H1 (cell line): ENCODE data around the gene KREMEN1. TPM values are rescaled to one million over a fixed set of nuclear protein-coding genes. Genes with fewer than 3 reads are reported as not detected.

Source experiments
- CTCF ChIA-PET: fragments of 300-600 bp; sonication (Branson Sonifier 250); formaldehyde crosslinking; loops from one replicate; lab custom pipeline; 2021; ENCODE audit not compliant: partially characterized antibody; lab: Charles Lee
- POLR2A ChIA-PET: fragments of 300-600 bp; sonication (Branson Sonifier 250); formaldehyde crosslinking; loops from one replicate; lab custom pipeline; 2021; ENCODE audit warnings: inconsistent platforms; ENCODE audit not compliant: partially characterized antibody; lab: Charles Lee
- DNase-seq, 2 experiments: peaks; one replicate each; pipeline versions ENCODE4 v3.0.0 to v3.0.0-alpha.2; 2010 to 2022; ENCODE audit warnings: low spot score in 2 of 2, low read depth in 1 of 2, mixed read lengths in 1 of 2
- FAIRE-seq: peaks from 2 replicates; lab custom pipeline; 2011; peaks lifted over from hg19 to GRCh38; lab: Jason Lieb, UNC
- H2AFZ ChIP-seq: 2 replicates; pipeline ENCODE4 v1.8.1; 2012; ENCODE audit warnings: low read length, inconsistent platforms
- H2AK5ac ChIP-seq: 2 replicates; pipeline ENCODE4 v1.6.1; 2013; ENCODE audit warnings: low read depth, low read length
- H2BK120ac ChIP-seq: replicated peaks from 2 replicates; pipeline ENCODE3; 2013; ENCODE audit warnings: low read depth, low read length, inconsistent platforms
- H2BK12ac ChIP-seq: 2 replicates; pipeline ENCODE4 v1.6.1; 2013; ENCODE audit warnings: low read depth, low read length
- H2BK15ac ChIP-seq: 2 replicates; pipeline ENCODE4 v1.6.1; 2013; ENCODE audit warnings: low read length
- H2BK20ac ChIP-seq: 2 replicates; pipeline ENCODE4 v1.6.1; 2013; ENCODE audit warnings: low read length
- H2BK5ac ChIP-seq: 2 replicates; pipeline ENCODE4 v1.6.1; 2013; ENCODE audit warnings: low read depth, low read length
- H3K14ac ChIP-seq: 2 replicates; pipeline ENCODE4 v1.6.1; 2013; ENCODE audit warnings: inconsistent platforms; ENCODE audit not compliant: insufficient read length
- H3K18ac ChIP-seq: 2 replicates; pipeline ENCODE4 v1.6.1; 2013; ENCODE audit warnings: low read length; ENCODE audit errors: extremely low read depth
- H3K23ac ChIP-seq: 2 replicates; pipeline ENCODE4 v1.6.1; 2013; ENCODE audit warnings: inconsistent platforms; ENCODE audit not compliant: insufficient read length
- H3K23me2 ChIP-seq: 2 replicates; pipeline ENCODE4 v1.6.1; 2013; ENCODE audit warnings: low read depth, low read length
- H3K27ac ChIP-seq: 2 replicates; pipeline ENCODE4 v1.6.1; 2011; ENCODE audit warnings: low read depth, low read length, inconsistent platforms
- H3K27me3 ChIP-seq, 4 experiments: replicated peaks in 1 of 4; 1 replicate in 1 of 4; 2 replicates in 3 of 4; pipeline versions ENCODE4 v1.6.1 to v1.8.1; 2011 to 2013; ENCODE audit warnings: low read length in 3 of 4, mild to moderate bottlenecking in 3 of 4, inconsistent platforms in 2 of 4, mixed read lengths in 2 of 4, moderate library complexity in 1 of 4; ENCODE audit not compliant: control insufficient read depth in 3 of 4, insufficient read depth in 3 of 4; ENCODE audit errors: extremely low read depth in 1 of 4
- H3K36me3 ChIP-seq, 4 experiments: 2 replicates each; pipeline versions ENCODE4 v1.6.1 to v1.8.1; 2011 to 2013; ENCODE audit warnings: mild to moderate bottlenecking in 4 of 4, low read length in 3 of 4, moderate library complexity in 2 of 4, control low read depth in 1 of 4, inconsistent platforms in 1 of 4; ENCODE audit not compliant: insufficient read depth in 4 of 4, control insufficient read depth in 2 of 4
- H3K4ac ChIP-seq: replicated peaks from 2 replicates; pipeline ENCODE3; 2013; ENCODE audit warnings: low read length, low read depth, mixed read lengths, inconsistent platforms; ENCODE audit not compliant: insufficient read length
- H3K4me1 ChIP-seq, 4 experiments: replicated peaks in 1 of 4; 1 replicate in 1 of 4; 2 replicates in 3 of 4; pipeline versions ENCODE4 v1.6.1 to v1.8.1; 2011 to 2013; ENCODE audit warnings: low read length in 3 of 4, inconsistent platforms in 2 of 4, mixed read lengths in 1 of 4; ENCODE audit not compliant: insufficient read depth in 4 of 4, control insufficient read depth in 3 of 4
- H3K4me2 ChIP-seq, 2 experiments: 2 replicates each; pipeline versions ENCODE4 v1.6.1 to v1.8.1; 2011 to 2013; ENCODE audit warnings: low read depth in 2 of 2, low read length in 2 of 2, control low read depth in 1 of 2, inconsistent platforms in 1 of 2, mild to moderate bottlenecking in 1 of 2; ENCODE audit not compliant: insufficient read depth in 1 of 2
- H3K4me3 ChIP-seq, 4 experiments: fragments of 200-600, 300-600 bp in 1 of 4; sonication (generic), shearing (Covaris generic), sonication (Bioruptor Twin) in 1 of 4; 2 replicates each; pipeline versions ENCODE4 v1.5.1 to v1.8.1; 2011 to 2016; ENCODE audit warnings: low read length in 4 of 4, low read depth in 3 of 4, control low read depth in 2 of 4, inconsistent platforms in 2 of 4, mild to moderate bottlenecking in 2 of 4, mixed read lengths in 1 of 4, moderate library complexity in 1 of 4; ENCODE audit not compliant: insufficient read depth in 2 of 4; ENCODE audit errors: extremely low read depth in 1 of 4
- H3K56ac ChIP-seq: replicated peaks from 2 replicates; pipeline ENCODE3; 2013; ENCODE audit warnings: low read depth, mild to moderate bottlenecking, mixed read lengths, low read length, inconsistent platforms; ENCODE audit not compliant: insufficient read length
- H3K79me1 ChIP-seq: 2 replicates; pipeline ENCODE4 v1.6.1; 2013; ENCODE audit warnings: low read depth, low read length, control low read depth
- H3K79me2 ChIP-seq, 2 experiments: 2 replicates each; pipeline versions ENCODE4 v1.6.1 to v1.8.1; 2012 to 2013; ENCODE audit warnings: low read length in 2 of 2, mild to moderate bottlenecking in 2 of 2, inconsistent platforms in 1 of 2; ENCODE audit not compliant: insufficient read depth in 2 of 2, control insufficient read depth in 1 of 2
- H3K9ac ChIP-seq, 4 experiments: replicated peaks in 1 of 4; 1 replicate in 1 of 4; 2 replicates in 3 of 4; pipeline versions ENCODE4 v1.6.1 to v1.8.1; 2011 to 2013; ENCODE audit warnings: low read depth in 3 of 4, low read length in 3 of 4, control low read depth in 2 of 4, mild to moderate bottlenecking in 2 of 4, moderate library complexity in 2 of 4, inconsistent platforms in 1 of 4; ENCODE audit errors: extremely low read depth in 1 of 4
- H3K9me3 ChIP-seq, 2 experiments: 2 replicates each; pipeline versions ENCODE4 v1.6.1 to v1.8.1; 2012 to 2013; ENCODE audit warnings: mild to moderate bottlenecking in 2 of 2, moderate library complexity in 2 of 2, control low read depth in 1 of 2, inconsistent platforms in 1 of 2, low read depth in 1 of 2, low read length in 1 of 2, mixed read lengths in 1 of 2; ENCODE audit not compliant: insufficient read depth in 2 of 2
- H4K20me1 ChIP-seq, 2 experiments: replicated peaks in 1 of 2; 2 replicates each; pipeline versions ENCODE3 to v1.8.1; 2011 to 2013; ENCODE audit warnings: inconsistent platforms in 2 of 2, low read length in 2 of 2, mild to moderate bottlenecking in 1 of 2; ENCODE audit not compliant: insufficient read depth in 2 of 2, control insufficient read depth in 1 of 2
- H4K5ac ChIP-seq: 2 replicates; pipeline ENCODE4 v1.6.1; 2013; ENCODE audit warnings: low read length, low read depth, mixed read lengths, inconsistent platforms; ENCODE audit not compliant: insufficient read length
- H4K8ac ChIP-seq: 2 replicates; pipeline ENCODE4 v1.8.0; 2013; ENCODE audit warnings: mild to moderate bottlenecking, moderate library complexity, low read length, inconsistent platforms; ENCODE audit not compliant: insufficient read depth; ENCODE audit errors: extremely low read depth
- H4K91ac ChIP-seq: replicated peaks from 2 replicates; pipeline ENCODE3; 2013; ENCODE audit warnings: low read length, mixed read lengths, inconsistent platforms; ENCODE audit not compliant: insufficient read length
- CBX5 ChIP-seq: fragments of 300-800, 300-1000 bp; sonication (generic); IDR thresholded peaks from 2 replicates; pipeline ENCODE4 v1.7.1; 2016; ENCODE audit warnings: antibody characterized with exemption, low read length, low read depth
- NRF1 ChIP-seq: IDR thresholded peaks from 2 replicates; pipeline ENCODE4 v1.6.1; 2011; ENCODE audit warnings: mild to moderate bottlenecking, low read depth, low read length, improper control_type of control experiment
- RBBP5 ChIP-seq: IDR thresholded peaks from 2 replicates; pipeline ENCODE4 v1.7.1; 2012; ENCODE audit warnings: low read depth, mild to moderate bottlenecking, inconsistent platforms, low read length, moderate library complexity, borderline replicate concordance
- RNF2 ChIP-seq: fragments of 200-900, 300-1000 bp; sonication (generic); IDR thresholded peaks from 2 replicates; pipeline ENCODE4 v1.7.1; 2016; ENCODE audit warnings: borderline replicate concordance, low read depth, mild to moderate bottlenecking, antibody characterized with exemption, low read length; ENCODE audit not compliant: poor library complexity, severe bottlenecking; ENCODE audit errors: missing control alignments
- SP1 ChIP-seq: IDR thresholded peaks from 2 replicates; pipeline ENCODE4 v1.6.1; 2011; ENCODE audit warnings: low read depth, low read length
- ZNF274 ChIP-seq: IDR thresholded peaks from 2 replicates; pipeline ENCODE4 v1.7.0; 2012; ENCODE audit warnings: low read length, borderline replicate concordance; ENCODE audit errors: extremely low read depth
- WGBS, 2 experiments: shearing (Covaris generic) in 1 of 2; methylation state at CpG; one replicate each; pipeline versions ENCODE4 v1.1.6 to v1.1.7; 2013 to 2015; ENCODE audit warnings: low lambda C conversion rate in 2 of 2, mixed read lengths in 2 of 2, inconsistent platforms in 1 of 2, low coverage in 1 of 2, missing lambda C conversion rate in 1 of 2; ENCODE audit not compliant: insufficient replicate concordance in 2 of 2, insufficient coverage in 1 of 2, insufficient read length in 1 of 2; ENCODE audit errors: extremely low coverage in 1 of 2, missing lambda C conversion rate in 1 of 2; 5-methylcytosine and 5-hydroxymethylcytosine counted together
- polyA plus RNA-seq, 7 experiments: library from polyadenylated mRNA; depleted of rRNA in 3 of 7; stranded (reverse) in 5 of 7; unstranded in 2 of 7; fragments of >200 nt in 5 of 7; fragments of 200-250 nt in 2 of 7; gene quantifications; 1 replicate in 5 of 7; 2 replicates in 1 of 7; 4 replicates in 1 of 7; pipeline versions ENCODE4 v1.2.1 to v1.2.3, GENCODE V29; 2011 to 2013; ENCODE audit warnings: missing spikeins in 2 of 7, mixed read lengths in 2 of 7
- total RNA-seq: library from RNA; stranded (reverse); fragmentation: NEBNext Ultra II Directional; extraction: Animal tissue kit (Norgen Biotek cat#: 25700); gene quantifications from 2 replicates; pipeline ENCODE4 v1.2.1, GENCODE V29; 2021
- TF ChIP-seq, protein P1 (sequence below): IDR thresholded peaks from 2 replicates; pipeline ENCODE4 v1.6.1; 2012; ENCODE audit warnings: inconsistent platforms
- TF ChIP-seq, protein P2 (sequence below): IDR thresholded peaks from 2 replicates; pipeline ENCODE4 v1.6.1; 2011; ENCODE audit warnings: low read length, improper control_type of control experiment

KREMEN1 gene
- total and polyA plus RNA-seq, 2 of the 8 experiments (the other 6 are each of a cell fraction or from before 2014, with no cell fraction given): 2.1 to 3.2 TPM

DNA sequence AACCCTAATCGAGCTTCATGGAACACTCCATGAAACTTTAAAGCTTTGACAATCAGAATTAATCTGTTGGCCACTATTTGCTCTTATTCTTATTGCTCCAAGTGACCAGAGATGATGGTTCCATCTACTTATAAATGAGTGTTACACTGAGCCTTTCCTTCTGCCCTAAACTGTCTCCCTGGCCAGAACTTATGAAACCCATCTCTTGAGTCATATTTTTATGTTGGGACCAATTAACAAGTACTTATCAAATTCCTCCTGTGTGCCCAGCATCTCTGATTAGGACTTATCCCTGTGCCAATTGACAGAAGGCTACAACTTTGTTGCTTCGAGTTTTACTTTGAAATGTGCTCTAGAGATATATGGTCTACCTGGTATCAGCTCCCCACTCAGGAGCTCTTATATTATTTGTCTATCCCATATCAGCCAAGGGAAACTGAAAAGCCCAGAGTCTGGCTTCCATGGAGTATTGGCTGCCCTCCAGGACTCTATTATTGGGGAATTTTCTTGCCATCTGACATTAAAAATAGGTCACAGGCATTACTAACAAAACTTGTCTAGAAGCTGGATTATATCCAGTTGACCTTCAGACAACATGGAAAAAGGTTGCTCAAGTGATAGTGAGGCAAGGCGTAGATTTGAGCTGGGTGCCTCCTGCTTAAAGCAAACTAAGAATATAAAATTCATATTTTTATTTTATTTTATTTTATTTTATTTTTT lies 8.8 kb downstream of the KREMEN1 start:
- Histone ChIP-seq H3K4me1 (peaks cover 1 to 5% (median 3%) of the 10 kb centered on the region in 4 experiments; a peak in 4 of 7 replicates), H3K23ac (no peak overlapping the region), H4K5ac (no peak overlapping the region), H3K4me3 (no peak overlapping the region), H2BK15ac (no peak overlapping the region), H4K91ac (no peak overlapping the region), H4K8ac (no peak overlapping the region), H3K9me3 (no peaks in the 10 kb centered on the region), H3K27me3 (no peaks in the 10 kb centered on the region), H2BK20ac (no peak overlapping the region), H3K14ac (no peak overlapping the region), H3K18ac (no peak overlapping the region), H2BK120ac (no peak overlapping the region), H2AK5ac (no peak overlapping the region), H3K27ac (no peak overlapping the region), H3K79me1 (no peaks in the 10 kb centered on the region; the same call in 1 of the 2 replicates), H3K56ac (no peak overlapping the region), H3K9ac (no peak overlapping the region), H2BK5ac (no peak overlapping the region), H3K23me2 (no peaks in the 10 kb centered on the region), H3K4ac (no peak overlapping the region), H2AFZ (no peak overlapping the region), H2BK12ac (no peak overlapping the region), H3K79me2 (no peaks in the 10 kb centered on the region), H4K20me1 (no peaks in the 10 kb centered on the region), H3K36me3 (no peaks in the 10 kb centered on the region), H3K4me2 (no peak overlapping the region)
- ChIA-PET POLR2A (no interaction called here), CTCF (interaction anchor here (0.6 to 1.3 kb wide), 5 partner anchors 10 to 252 kb away, joined by 3 to 6 read pairs (median 3); no protein-coding TSS in a partner anchor)
- 91% methylated on average over 3 of the region's 3 CpGs; no CpG with 5 or more reads in 1 of the 2 experiments for WGBS, 2 experiments
- DNase-seq (no peak), FAIRE-seq (no peak)
- TF ChIP-seq SP1: no peak
- TF ChIP-seq ZNF274: no peak
- TF ChIP-seq CBX5: no peak
- TF ChIP-seq, protein P1, sequence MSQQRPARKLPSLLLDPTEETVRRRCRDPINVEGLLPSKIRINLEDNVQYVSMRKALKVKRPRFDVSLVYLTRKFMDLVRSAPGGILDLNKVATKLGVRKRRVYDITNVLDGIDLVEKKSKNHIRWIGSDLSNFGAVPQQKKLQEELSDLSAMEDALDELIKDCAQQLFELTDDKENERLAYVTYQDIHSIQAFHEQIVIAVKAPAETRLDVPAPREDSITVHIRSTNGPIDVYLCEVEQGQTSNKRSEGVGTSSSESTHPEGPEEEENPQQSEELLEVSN: no peak
- TF ChIP-seq, protein P2, sequence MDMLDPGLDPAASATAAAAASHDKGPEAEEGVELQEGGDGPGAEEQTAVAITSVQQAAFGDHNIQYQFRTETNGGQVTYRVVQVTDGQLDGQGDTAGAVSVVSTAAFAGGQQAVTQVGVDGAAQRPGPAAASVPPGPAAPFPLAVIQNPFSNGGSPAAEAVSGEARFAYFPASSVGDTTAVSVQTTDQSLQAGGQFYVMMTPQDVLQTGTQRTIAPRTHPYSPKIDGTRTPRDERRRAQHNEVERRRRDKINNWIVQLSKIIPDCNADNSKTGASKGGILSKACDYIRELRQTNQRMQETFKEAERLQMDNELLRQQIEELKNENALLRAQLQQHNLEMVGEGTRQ: no peak
- no peak for TF ChIP-seq RBBP5
- no peak for TF ChIP-seq NRF1
- no peak for TF ChIP-seq RNF2
